ENCODE data around the gene LRRFIP1.

DNA sequence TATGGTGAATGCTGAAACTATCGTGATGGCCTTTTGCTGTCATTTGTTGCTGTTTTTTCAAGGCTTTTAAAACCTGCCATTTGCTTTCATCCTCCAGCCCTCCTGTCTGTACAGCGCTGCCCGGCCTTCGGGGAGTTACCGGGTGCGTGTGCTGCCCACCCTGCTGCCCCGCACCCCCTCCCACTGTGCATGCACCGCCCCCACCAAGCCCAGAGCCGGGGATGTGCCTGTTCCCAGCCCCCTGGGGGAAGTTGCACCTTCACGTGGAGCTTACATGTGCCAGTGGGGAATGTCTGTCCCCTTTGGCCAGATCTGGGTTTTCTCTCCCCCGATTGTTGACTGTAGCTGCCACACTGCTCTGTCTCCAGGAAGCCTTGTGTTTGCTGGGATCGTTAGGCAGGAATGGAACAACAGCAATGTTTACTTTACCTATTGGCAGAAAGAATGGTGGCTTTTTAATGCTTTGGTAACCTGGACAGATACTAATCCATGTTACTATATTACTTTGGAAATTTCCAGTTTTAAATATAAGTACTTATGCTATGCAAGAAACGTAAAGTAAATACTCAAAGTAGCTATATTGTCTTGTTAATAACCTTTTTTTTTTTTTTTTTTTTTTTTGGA is 106.4 kb downstream of the LRRFIP1 start:
- TF ChIP-seq, protein P1, sequence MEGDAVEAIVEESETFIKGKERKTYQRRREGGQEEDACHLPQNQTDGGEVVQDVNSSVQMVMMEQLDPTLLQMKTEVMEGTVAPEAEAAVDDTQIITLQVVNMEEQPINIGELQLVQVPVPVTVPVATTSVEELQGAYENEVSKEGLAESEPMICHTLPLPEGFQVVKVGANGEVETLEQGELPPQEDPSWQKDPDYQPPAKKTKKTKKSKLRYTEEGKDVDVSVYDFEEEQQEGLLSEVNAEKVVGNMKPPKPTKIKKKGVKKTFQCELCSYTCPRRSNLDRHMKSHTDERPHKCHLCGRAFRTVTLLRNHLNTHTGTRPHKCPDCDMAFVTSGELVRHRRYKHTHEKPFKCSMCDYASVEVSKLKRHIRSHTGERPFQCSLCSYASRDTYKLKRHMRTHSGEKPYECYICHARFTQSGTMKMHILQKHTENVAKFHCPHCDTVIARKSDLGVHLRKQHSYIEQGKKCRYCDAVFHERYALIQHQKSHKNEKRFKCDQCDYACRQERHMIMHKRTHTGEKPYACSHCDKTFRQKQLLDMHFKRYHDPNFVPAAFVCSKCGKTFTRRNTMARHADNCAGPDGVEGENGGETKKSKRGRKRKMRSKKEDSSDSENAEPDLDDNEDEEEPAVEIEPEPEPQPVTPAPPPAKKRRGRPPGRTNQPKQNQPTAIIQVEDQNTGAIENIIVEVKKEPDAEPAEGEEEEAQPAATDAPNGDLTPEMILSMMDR (IDR thresholded peaks at IDR 0.05; ENCODE audit: low read depth, low read length): no peak
- TF ChIP-seq EZH2phosphoT487 (IDR thresholded peaks at IDR 0.05; ENCODE audit: low read depth): no peak
